Stimulated activated CD8-positive, alpha-beta memory T cell treated with anti-CD3 and anti-CD28 coated beads, Interleukin-7, amount 100 ng/mL, for 24 hours (primary cell): ENCODE data around the gene DNAJC4.

Experiments
- DNase-seq: peaks from one replicate; pipeline ENCODE4 v3.0.0-alpha.2; 2020; ENCODE audit warnings: low read depth

The DNAJC4 gene

DNA sequence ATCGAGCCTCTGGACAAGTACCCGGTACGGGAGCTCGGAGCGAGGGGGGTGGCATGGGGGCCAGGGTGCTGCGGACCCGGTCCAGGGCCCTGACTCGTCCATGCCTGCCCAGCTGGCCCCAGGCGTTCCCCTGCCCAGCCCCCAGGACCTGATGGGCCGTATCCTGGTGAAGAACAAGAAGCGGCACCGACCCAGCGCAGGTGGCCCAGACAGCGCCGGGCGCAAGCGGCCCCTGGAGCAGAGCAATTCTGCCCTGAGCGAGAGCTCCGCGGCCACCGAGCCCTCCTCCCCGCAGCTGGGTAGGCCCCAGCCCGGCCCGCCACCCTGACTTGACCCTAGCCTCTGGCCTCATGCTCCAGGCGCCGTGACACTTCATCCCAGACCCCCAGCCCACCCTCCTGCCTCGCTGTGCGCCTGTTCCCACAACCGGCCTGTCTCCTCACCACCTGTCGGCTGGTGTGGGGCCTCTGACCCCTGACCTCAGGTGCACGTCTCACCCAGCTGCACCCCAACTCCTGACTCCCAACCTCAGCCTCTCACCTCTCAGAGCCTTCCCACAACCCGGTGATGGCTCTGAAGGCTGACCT lies 28.7 kb downstream of the DNAJC4 start:
- DNase-seq = no peak

DNA sequence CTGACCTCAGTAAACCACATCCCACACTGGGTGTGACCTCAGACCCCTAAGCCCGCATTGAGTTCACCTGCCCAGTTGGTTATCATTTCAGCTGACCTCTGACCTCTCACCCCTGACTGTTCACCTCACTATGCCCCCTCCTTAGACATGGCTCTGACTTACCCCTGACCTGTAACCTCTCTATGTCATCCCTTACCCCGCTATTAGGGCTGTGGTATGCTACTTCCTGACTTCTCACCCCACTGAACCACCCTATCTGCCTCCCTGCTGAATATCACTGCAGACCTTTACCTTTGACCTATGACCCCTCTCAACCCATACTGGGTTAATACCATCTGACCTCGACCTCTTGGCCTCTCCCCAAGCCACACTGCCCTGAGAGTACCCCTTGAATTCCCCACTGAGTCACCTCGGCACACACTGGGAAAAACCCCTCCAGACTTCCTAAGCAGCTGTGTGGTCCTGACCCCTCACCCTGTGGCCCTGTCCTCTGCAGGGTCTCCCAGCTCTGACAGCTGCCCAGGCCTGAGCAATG lies 29.3 kb downstream of the DNAJC4 start:
- no peak for DNase-seq

DNA sequence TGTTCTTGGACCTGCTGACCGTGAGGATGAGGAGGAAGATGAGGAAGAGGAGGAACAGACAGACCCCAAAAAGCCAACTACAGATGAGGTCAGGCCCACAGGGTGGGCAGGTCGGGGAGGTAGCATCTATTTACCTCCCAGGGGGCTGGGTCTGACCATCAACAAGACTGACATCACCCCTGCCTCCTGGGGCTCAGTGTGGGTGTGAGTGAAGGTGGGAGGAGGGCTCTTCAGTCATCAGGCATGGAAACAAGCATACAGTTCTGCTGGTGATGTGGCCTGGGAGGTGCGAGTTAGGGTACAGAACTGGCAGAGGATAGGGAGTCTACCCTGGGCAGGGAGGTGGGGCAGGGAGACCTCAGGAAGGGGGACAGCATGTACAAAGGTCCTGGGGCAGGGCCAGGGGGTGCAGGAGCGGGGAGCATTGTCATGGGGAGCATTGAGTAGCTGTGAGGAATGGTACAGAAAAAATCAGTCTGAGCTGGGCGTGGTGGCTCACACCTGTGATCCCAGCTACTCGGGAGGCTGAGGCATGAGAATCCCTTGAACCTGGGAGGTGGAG lies 29.9 kb downstream of the DNAJC4 start:
- no peak for DNase-seq

DNA sequence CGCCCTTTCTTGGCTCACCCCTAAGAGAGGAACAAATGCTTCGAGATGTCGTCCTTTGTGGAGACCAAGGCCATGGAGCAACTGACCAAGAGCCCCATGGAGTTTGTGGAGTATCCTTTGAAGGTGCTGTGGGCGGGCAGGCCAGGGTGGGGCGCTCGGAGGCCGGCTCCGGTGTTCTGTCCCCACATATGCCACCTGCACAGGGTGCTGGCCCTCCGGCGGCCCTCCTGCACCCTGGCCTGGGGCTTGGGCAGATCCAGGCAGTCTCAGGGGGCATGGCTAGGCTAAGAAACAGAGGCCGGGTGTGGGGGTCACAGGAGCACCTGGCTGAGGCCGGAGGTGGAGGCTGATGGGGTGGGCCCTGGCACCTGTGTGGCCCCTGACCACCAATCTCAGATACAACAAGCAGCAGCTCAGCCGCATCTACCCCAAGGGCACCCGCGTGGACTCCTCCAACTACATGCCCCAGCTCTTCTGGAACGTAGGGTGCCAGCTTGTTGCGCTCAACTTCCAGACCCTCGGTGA lies 31.3 kb downstream of the DNAJC4 start:
- no peak for DNase-seq

DNA sequence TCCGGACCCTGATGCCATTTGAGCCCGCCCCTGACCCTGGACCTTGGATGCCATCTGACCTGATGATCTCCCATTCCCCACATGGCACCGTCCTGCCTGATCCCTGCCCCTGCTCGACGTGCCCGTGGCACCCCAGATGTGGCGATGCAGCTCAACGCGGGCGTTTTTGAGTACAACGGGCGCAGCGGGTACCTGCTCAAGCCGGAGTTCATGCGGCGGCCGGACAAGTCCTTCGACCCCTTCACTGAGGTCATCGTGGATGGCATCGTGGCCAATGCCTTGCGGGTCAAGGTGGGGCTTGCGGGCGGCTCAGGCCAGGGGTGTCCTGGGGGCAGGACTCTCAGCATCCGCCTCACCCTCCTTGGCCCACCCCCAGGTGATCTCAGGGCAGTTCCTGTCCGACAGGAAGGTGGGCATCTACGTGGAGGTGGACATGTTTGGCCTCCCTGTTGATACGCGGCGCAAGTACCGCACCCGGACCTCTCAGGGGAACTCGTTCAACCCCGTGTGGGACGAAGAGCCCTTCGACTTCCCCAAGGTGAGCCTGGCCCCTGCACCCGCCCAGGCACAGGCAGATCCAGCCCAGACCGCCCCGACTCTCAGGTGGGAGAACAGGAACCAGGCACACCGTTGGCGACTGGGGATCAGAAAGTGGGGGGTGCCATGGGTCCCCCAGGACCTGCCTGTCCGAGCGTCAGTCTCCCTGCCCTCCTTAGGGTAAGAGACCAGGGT lies 32.1 kb downstream of the DNAJC4 start:
- no peak for DNase-seq

DNA sequence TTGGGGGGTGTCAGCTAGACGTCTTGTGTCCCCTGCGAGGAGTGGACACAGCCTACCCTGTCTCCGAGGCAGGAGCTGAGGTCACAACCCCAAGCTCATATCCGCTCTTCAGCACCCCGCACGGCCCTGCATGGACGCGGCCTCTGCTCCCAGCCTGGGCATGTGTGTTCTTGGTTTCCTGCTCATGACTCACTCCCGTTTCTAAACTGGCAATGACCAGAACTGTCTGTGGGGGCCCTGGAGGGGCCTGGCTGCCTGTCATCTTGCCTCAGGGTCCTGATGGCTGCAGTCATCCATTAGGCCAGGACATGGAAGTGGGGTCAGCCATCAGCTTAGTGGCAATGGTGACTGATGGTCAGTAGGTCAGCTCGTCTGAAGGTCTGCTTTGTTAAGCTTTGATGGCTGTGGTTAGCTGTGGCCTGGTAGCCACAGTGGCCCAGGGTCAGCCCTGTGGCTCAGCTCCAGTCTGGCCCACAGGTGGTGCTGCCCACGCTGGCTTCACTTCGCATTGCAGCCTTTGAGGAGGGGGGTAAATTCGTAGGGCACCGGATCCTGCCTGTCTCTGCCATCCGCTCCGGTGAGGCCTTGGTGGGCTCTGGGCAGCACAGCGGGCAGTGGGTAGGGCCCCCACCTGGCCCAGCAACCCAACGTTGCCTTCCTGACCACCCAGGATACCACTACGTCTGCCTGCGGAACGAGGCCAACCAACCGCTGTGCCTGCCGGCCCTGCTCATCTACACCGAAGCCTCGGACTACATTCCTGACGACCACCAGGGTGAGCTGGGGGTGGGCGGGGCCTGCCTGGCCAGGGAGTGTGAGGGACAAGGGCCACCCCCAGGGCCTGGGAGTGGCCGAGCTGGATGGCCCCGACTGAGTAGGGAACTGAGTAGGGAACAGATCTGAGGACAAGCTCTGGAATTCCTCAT lies 32.9 kb downstream of the DNAJC4 start:
- DNase-seq = no peak

DNA sequence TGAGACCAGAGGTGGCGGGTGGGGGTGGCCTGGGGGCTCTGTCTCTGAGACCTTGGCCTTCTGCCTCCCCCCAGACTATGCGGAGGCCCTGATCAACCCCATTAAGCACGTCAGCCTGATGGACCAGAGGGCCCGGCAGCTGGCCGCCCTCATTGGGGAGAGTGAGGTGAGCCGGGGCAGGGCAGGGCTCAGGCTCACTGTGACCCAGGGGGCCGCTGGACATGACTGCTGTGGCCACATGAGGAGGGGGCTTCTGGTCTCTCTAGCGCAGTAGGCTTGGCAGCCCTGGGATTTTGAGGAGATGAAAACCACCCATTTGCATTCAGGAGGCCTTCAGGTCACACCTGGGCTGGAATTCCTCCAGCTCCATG lies 33.6 kb downstream of the DNAJC4 start:
- no peak for DNase-seq

DNA sequence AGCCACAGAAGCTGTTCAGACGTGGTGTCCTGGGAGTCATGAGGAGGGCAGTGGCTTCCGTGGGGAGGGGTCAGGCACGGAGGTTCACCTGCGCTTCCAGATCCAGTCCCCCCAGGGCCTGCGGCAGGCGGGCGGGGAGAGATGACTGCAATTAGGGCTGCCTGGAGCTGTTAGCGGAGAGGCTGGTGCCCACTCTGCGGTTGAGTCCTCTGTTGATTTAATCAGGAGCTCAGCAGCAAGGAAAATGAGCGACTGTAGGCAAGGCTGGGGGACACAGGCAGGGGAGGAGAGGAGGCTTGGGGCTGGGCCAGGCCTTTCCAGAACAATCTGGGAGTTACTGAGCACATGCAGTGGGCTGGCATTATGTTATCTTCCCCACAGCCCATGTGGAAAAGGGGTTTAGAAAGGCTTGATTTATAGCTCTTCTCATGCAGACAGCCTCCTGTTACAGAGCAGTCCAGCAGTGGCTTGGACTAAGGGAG lies 34.1 kb downstream of the DNAJC4 start:
- DNase-seq = no peak

DNA sequence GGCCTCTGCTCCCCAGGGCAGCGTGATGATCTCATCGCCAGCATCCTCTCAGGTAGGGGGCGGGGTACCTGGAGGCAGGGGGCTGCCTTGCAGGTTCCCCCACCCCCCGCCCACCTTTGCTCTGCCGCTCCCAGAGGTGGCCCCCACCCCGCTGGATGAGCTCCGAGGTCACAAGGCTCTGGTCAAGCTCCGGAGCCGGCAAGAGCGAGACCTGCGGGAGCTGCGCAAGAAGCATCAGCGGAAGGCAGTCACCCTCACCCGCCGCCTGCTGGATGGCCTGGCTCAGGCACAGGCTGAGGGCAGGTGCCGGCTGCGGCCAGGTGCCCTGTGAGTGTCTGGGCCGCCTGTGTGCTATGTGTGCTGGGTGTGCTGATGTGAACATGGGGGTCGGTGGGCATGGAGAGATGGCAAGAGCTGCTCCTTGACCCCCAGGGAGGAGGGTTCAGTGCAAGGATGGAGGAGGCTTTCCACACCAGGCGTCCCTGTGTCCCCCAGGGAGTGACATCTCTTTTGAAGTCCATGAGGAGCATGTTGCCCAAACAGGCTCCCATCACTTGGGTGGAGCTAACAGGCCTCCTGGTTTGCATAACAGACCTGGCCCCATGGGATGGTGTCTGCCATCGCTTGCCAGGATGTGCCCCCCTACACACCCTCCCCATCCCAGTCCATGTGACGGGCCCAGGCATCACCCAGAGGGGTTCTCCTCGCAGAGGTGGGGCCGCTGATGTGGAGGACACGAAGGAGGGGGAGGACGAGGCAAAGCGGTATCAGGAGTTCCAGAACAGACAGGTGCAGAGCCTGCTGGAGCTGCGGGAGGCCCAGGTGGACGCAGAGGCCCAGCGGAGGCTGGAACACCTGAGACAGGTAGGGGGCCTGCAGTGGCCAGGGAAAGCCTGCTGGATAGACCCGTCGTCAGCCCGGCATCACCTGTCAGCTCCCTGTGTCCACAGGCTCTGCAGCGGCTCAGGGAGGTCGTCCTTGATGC lies 35.1 kb downstream of the DNAJC4 start:
- no peak for DNase-seq

DNA sequence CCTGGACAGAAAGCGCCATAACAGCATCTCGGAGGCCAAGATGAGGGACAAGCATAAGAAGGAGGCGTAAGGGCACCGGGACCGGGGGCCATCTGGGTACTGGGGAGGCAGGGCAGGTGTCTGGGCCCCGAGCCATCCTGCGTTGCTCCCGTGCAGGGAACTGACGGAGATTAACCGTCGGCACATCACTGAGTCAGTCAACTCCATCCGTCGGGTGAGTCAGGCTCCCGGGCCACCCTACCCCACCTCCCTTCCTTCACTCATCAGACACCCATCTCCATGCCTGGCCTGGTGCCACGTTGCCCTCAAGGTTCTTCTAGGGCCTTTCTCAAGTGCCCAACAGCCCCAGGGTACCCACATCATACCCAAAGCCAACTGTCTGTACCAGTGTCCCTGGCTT lies 36.0 kb downstream of the DNAJC4 start:
- no peak for DNase-seq

DNA sequence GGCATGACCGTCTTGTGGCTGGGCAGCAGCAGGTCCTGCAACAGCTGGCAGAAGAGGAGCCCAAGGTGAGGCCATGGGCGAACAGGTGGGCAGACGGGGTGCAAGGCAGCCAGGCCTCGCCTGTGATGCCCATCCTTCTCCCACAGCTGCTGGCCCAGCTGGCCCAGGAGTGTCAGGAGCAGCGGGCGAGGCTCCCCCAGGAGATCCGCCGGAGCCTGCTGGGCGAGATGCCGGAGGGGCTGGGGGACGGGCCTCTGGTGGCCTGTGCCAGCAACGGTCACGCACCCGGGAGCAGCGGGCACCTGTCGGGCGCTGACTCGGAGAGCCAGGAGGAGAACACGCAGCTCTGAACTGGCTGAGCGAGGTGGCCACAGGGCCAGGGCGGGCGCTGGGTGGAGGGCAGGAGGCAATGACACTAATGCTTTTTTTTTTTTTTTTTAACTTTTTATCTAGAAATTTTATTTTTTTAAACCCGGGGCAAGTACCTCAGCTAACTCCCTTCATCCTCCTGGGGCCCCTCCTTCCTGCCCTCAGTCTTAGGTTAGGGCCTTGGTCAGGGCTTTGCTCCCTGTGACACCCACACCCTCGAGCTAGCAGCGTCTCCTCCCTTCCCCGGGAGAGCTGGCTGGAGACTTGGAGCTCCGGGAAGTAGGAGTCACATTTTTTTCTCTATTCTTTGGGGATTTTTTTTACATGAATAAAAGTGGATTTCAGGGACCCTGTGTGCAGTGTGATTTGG lies 37.0 kb downstream of the DNAJC4 start:
- DNase-seq = no peak

DNA sequence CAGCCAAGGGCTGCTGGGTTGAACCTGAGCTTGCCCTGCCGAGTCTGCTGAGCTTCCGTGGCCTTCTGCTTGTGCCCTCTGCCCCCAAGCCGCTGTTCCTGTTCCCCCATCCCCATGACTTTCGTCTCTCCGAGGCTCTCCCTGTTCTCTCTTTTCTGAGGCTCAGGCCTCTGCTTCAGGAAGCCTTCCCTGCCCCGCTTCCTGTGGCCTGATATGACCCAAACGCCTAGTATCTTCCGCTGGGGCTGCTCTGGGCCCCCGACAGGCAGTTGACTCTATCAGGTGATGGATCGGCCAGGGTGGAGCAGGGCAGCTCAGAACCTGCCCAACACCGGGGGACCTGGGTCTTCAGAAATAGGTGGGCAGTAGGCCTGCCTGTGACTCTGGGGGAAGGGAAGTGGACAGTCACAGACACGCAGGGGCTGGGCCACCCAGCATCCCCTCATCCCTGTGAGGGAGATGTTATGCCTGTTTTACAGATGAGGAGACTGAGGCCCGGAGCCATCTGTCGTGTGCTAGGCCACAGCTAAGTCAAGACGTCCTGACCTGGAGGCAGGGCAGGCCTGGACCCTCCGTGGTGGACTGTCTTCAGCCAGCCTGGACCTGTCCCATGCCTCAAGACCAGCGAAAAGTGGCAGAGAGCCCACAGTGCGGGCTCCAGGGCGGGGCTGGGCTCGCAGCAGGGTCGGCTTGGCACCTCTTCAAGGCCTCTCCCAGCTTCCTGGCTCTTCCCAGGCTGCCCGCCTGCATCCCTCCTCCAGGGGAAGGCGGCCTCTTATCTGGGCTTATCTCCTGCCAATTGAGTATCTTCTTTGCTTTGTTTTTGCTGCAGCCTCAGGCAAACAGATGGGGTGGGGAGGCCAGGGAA lies 37.9 kb downstream of the DNAJC4 start:
- DNase-seq = no peak

DNA sequence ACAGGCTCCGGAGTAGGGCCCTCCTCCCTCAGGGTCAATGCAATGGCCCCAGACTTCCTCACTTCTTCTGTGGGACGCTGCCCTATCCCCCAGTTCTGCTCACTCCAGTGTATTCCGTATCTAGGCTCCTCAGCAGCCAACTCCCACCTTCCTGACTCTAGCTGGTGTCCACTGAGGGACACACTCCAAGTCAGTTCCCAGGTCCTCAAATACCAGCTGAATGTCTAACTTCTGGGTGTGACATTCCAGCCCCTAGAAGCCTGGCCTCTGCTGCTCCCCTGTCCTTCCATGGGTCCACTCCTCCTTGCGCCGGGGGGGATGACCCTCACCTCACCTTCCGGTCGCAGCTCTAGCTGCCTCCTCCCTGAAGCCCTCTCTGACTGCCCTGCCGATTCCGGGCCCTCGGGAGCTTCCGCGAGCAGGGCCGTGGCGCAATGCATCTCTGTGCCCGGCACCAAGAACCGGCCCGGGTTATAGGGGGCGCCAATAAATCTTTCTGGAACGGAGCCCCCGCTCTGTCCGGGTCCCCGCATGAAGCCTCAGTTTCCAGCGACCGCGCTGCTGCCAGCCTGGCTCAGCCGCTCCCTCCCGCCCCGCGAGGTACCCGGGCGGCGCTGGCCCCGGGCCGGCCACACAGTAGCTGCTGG lies 38.7 kb downstream of the DNAJC4 start:
- DNase-seq = peak; percentile 26

DNA sequence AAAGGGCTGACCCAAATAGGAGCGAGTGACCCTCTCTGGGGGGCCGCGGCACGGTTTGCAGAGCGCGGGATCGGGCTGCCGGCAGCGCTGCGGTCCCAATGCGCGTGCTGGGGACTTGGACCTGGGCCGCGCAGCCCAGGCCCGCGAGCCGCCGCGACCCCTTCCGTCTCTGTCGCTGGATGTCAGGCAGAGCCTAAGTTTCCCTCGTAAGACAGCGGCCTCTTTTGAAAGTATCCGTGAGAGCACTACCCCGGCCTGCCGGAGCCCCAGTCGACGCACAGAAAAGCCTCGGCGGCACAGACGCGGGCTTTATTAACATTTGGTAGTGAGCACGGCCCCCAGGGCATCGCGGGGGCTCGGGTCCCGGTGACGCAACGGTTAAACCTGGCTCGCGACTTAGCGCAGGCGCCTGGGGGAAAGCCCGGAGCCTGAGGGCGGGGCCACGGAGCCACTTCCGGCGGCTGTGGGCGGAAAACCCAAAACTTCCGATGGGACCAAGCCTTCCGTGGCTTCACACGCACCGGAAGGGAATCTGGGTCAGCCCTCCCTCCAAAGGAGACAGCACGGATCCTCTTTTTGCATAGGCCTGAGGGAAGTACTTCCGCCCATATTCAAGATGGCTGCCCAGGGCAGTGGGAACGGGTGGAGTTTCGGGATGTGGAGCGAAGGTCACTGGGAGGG lies 39.3 kb downstream of the DNAJC4 start:
- peak; percentile 97 for DNase-seq

DNA sequence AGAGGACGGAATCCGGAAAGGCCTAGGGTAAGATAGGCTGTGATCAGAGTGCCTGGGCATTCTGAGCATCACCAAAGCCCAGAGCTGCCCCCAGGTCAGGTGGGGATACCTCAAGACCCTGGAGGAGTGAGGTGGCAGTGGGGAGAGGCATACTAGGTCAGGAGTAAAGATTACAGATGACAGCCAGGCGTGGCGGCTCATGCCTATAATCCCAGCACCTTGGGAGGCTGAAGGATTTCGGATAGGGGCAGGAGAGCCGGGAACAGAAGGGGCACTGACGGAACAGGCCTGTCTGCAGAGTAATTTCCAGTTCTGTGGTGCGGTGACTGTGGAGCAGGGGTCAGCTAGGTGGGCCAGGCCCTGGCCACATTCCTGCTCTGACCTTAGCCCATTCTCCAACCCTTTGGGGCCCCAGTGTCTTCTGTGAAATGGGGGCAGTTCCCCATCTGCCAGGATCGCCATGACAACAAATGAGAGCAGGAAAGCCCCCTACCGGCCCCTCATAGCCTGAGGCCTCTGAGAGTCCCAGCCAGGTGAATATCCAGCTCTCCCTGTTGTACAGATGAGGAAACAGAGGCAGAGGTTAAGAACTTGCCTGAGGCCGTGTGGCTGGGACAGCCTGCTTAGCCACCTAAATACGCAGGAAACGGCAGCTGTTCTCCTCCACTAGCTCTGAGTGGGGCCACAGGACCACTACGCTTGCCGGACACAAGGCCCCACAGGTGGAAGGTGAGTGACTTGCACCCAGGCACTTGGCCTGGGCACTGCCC lies 44.9 kb downstream of the DNAJC4 start:
- no peak for DNase-seq

DNA sequence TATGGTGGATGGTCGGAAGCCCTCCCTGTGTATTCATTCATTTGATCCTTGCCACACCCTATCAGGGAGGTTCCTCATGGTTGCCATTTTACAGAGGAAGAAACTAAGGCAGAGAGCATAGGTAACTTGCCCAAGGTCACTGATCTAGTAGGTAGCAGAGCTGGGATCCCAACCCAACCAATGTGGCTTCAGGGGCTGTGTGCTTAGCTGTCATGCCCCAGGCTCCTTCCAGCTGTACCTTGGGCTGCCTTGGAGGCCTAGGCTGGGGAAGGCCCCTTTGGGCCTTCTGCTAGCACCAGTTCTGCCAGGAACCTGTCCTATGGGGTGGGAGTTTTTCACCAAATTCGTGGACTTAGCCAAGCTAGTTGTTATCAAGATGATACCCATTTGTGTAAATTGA lies 45.5 kb downstream of the DNAJC4 start:
- no peak for DNase-seq
